HepG2 (cell line): Measurements from ENCODE around the gene SART1. TPM values are rescaled to one million over a fixed set of nuclear protein-coding genes. Genes with fewer than 3 reads are reported as not detected.

Source experiments
- BRD4 ChIP-seq: sonication (generic); formaldehyde crosslinking; IDR thresholded peaks from 2 replicates; pipeline ENCODE4 v1.4.0; 2020; ENCODE audit warnings: missing genetic modification reagents
- CENPT ChIP-seq: sonication (generic); formaldehyde crosslinking; IDR thresholded peaks from 2 replicates; pipeline ENCODE4 v1.8.0; 2022; ENCODE audit warnings: low read depth, mild to moderate bottlenecking, moderate library complexity, missing genetic modification reagents
- DPF2 ChIP-seq: sonication (generic); formaldehyde crosslinking; IDR thresholded peaks from 2 replicates; pipeline ENCODE4 v1.4.0; 2020; ENCODE audit warnings: mild to moderate bottlenecking, low read depth, missing genetic modification reagents, borderline replicate concordance
- GABPA ChIP-seq, 2 experiments: IDR thresholded peaks; 2 replicates each; pipeline ENCODE4 v1.6.1; 2011 to 2016; ENCODE audit warnings: low read depth in 2 of 2, low read length in 1 of 2, missing biosample characterization in 1 of 2, missing genetic modification characterization in 1 of 2
- HCFC1 ChIP-seq: fragments of 150-350 bp; IDR thresholded peaks from 2 replicates; pipeline ENCODE4 v1.6.1; 2014; ENCODE audit warnings: low read depth, low read length
- HDAC1 ChIP-seq: sonication (generic); formaldehyde crosslinking; IDR thresholded peaks from 2 replicates; pipeline ENCODE4 v1.5.1; 2020; ENCODE audit warnings: mild to moderate bottlenecking, missing genetic modification reagents
- HNRNPH1 ChIP-seq: fragments of 200-400 bp; formaldehyde crosslinking; optimal IDR thresholded peaks from 2 replicates; pipeline ENCODE3; 2017; ENCODE audit warnings: mild to moderate bottlenecking, low read depth, low read length
- IRF2 ChIP-seq: IDR thresholded peaks from 2 replicates; pipeline ENCODE4 v1.6.1; 2018; ENCODE audit warnings: missing genetic modification reagents, missing compliant biosample characterization
- NR2F1 ChIP-seq, 2 experiments: fragments of 450-650 bp in 1 of 2; formaldehyde crosslinking in 1 of 2; IDR thresholded peaks; 2 replicates each; pipeline versions ENCODE4 v1.5.0 to v1.6.1; 2016 to 2020; ENCODE audit warnings: mild to moderate bottlenecking in 1 of 2, missing compliant biosample characterization in 1 of 2, missing genetic modification reagents in 1 of 2, moderate library complexity in 1 of 2
- NR2F2 ChIP-seq: IDR thresholded peaks from 2 replicates; pipeline ENCODE4 v1.6.1; 2012; ENCODE audit warnings: low read depth, inconsistent platforms, borderline replicate concordance
- PAF1 ChIP-seq: IDR thresholded peaks from 2 replicates; pipeline ENCODE4 v1.6.1; 2016; ENCODE audit warnings: missing genetic modification reagents, missing compliant biosample characterization
- PCBP2 ChIP-seq: fragments of 200-400 bp; formaldehyde crosslinking; optimal IDR thresholded peaks from 2 replicates; pipeline ENCODE3; 2018; ENCODE audit warnings: low read length, low read depth; ENCODE audit not compliant: poor library complexity, severe bottlenecking
- SP1 ChIP-seq, 2 experiments: fragments of 450-650 bp in 1 of 2; sonication (generic) in 1 of 2; formaldehyde crosslinking in 1 of 2; IDR thresholded peaks; 2 replicates each; pipeline versions ENCODE4 v1.4.0 to v1.6.1; 2016 to 2020; ENCODE audit warnings: missing genetic modification reagents in 1 of 2
- SRY ChIP-seq: sonication (generic); formaldehyde crosslinking; IDR thresholded peaks from 2 replicates; pipeline ENCODE4 v1.8.0; 2022; ENCODE audit warnings: mild to moderate bottlenecking, missing genetic modification reagents
- TAF1 ChIP-seq: sonication (generic); formaldehyde crosslinking; IDR thresholded peaks from 2 replicates; pipeline ENCODE4 v1.4.0; 2020; ENCODE audit warnings: missing genetic modification reagents
- ZIK1 ChIP-seq: sonication (generic); formaldehyde crosslinking; IDR thresholded peaks from 2 replicates; pipeline ENCODE4 v1.5.0; 2020; ENCODE audit warnings: mild to moderate bottlenecking, low read depth, missing genetic modification reagents, borderline replicate concordance
- ZMAT3 ChIP-seq: sonication (generic); formaldehyde crosslinking; conservative IDR thresholded peaks from 2 replicates; pipeline ENCODE4 v1.7.0; 2021; ENCODE audit warnings: missing genetic modification reagents
- ZMYM3 ChIP-seq: sonication (generic); formaldehyde crosslinking; IDR thresholded peaks from 2 replicates; pipeline ENCODE4 v1.5.1; 2020; ENCODE audit warnings: mild to moderate bottlenecking, missing genetic modification reagents
- ZNF224 ChIP-seq: sonication (generic); formaldehyde crosslinking; IDR thresholded peaks from 2 replicates; pipeline ENCODE4 v1.5.0; 2020; ENCODE audit warnings: mild to moderate bottlenecking, missing genetic modification reagents
- ZNF274 ChIP-seq: sonication (generic); formaldehyde crosslinking; IDR thresholded peaks from 2 replicates; pipeline ENCODE4 v1.5.1; 2020; ENCODE audit warnings: mild to moderate bottlenecking, missing genetic modification reagents
- ZNF564 ChIP-seq: sonication (generic); formaldehyde crosslinking; IDR thresholded peaks from 2 replicates; pipeline ENCODE4 v1.8.1; 2023; ENCODE audit warnings: mild to moderate bottlenecking, missing genetic modification reagents
- ZNF619 ChIP-seq: sonication (generic); formaldehyde crosslinking; IDR thresholded peaks from 2 replicates; pipeline ENCODE4 v1.4.0; 2020; ENCODE audit warnings: mild to moderate bottlenecking, missing genetic modification reagents
- ZNF644 ChIP-seq: IDR thresholded peaks from 2 replicates; pipeline ENCODE4 v1.6.1; 2016; ENCODE audit warnings: low read depth
- ZNF841 ChIP-seq: sonication (generic); formaldehyde crosslinking; IDR thresholded peaks from 2 replicates; pipeline ENCODE4 v1.8.1; 2023; ENCODE audit warnings: missing genetic modification reagents, borderline replicate concordance
- ZSCAN25 ChIP-seq: sonication (generic); formaldehyde crosslinking; IDR thresholded peaks from 2 replicates; pipeline ENCODE4 v1.8.0; 2022; ENCODE audit warnings: mild to moderate bottlenecking, missing genetic modification reagents
- polyA plus RNA-seq, 8 experiments: library from polyadenylated mRNA; depleted of rRNA in 3 of 8; stranded (reverse) in 7 of 8; unstranded in 1 of 8; fragments of >200 nt; fragmentation: Illumina TruSeq in 4 of 8; extraction: Trizol in 4 of 8; gene quantifications; 2 replicates each; pipeline versions ENCODE4 v1.2.1 to v1.2.3, GENCODE V29; 2011 to 2016; ENCODE audit warnings: low read depth in 4 of 8, missing spikeins in 1 of 8, mixed read lengths in 1 of 8; ENCODE audit not compliant: insufficient read depth in 1 of 8
- total RNA-seq, 5 experiments: library from RNA; depleted of rRNA; stranded (reverse); fragments of >200 nt; fragmentation: Illumina TruSeq; extraction: Trizol; gene quantifications; 2 replicates each; pipeline ENCODE4 v1.2.3, GENCODE V29; 2016; ENCODE audit warnings: low read depth in 1 of 5
- TF ChIP-seq, protein P1 (sequence below): sonication (generic); formaldehyde crosslinking; IDR thresholded peaks from 2 replicates; pipeline ENCODE4 v1.4.0; 2020; ENCODE audit warnings: missing genetic modification reagents
- TF ChIP-seq, protein P2 (sequence below): sonication (generic); formaldehyde crosslinking; IDR thresholded peaks from 2 replicates; pipeline ENCODE4 v1.4.0; 2020; ENCODE audit warnings: mild to moderate bottlenecking, missing genetic modification reagents
- TF ChIP-seq, protein P3 (sequence below): sonication (generic); formaldehyde crosslinking; IDR thresholded peaks from 2 replicates; pipeline ENCODE4 v1.8.0; 2022; ENCODE audit warnings: low read depth, missing genetic modification reagents

SART1 gene
- total and polyA plus RNA-seq, 2 of the 13 experiments (the other 11 are each of a cell fraction or from before 2014, with no cell fraction given) = 11.3 to 22.5 TPM

DNA sequence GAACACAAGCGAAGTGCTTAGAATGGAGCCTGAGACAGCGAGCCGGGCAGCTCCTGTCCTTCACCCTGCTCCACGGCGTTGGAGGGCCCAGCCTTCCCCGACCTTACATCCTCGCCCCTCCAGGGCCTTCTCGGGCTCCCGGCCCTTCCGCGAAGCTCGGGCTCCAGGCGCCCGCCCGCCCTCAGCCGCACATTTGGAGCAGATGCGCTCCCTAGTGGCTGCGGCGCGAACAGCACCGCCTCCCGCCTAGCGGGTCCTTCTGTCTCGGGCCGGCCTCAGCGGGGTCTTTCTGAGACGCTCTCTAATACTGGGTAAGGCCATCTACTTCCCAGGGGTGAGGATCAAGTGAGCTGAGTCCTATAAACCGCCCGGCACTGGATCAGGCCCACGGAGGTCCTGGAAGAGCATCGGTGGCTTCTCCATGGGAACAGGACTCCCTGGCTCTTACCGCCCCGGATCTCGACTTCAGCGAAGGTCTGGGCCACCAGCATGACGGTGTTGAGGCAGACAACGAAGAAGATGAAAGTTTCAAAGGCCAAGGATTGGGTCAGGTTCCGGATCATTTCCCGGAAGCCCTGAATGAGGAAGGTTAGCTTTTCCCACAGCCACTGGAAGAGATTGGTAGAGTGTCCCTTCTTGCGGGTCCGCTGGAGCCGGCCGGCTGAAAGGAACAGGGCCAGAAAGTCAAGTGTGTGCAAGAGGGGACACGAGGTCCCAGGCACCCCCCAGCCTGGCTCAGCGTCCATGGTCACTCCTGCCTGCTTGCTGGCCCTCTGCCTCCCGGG is 61.1 kb downstream of the SART1 start (continued):
- TF ChIP-seq ZNF564 (no peak), NR2F1 (CRISPR knock-in tag; IDR thresholded peaks at IDR 0.05) (no peak), ZNF224 (peak; percentile 11; the same call in 1 of the 2 replicates), GABPA (IDR thresholded peaks at IDR 0.05; ENCODE audit: low read depth, low read length) (no peak; the same call in 1 of the 2 replicates), GABPA (CRISPR knock-in tag; IDR thresholded peaks at IDR 0.05; ENCODE audit: low read depth) (no peak; the same call in 1 of the 2 replicates), HDAC1 (CRISPR knock-in tag) (no peak), ZNF644 (no peak), ZNF274 (0 out of 2 replicates have a peak, but pooled peaks have one; percentile 48), HCFC1 (no peak), ZNF619 (CRISPR knock-in tag) (no peak), SRY (CRISPR knock-in tag) (no peak; the same call in 1 of the 2 replicates), BRD4 (CRISPR knock-in tag) (no peak), PAF1 (no peak), ZNF841 (CRISPR knock-in tag) (no peak), ZMYM3 (no peak), ZMAT3 (CRISPR knock-in tag) (no peak), TAF1 (CRISPR knock-in tag) (no peak), ZIK1 (CRISPR knock-in tag) (no peak), ZSCAN25 (no peak), SP1 (IDR thresholded peaks at IDR 0.05) (no peak), SP1 (CRISPR knock-in tag; IDR thresholded peaks at IDR 0.05) (peak; percentile 33; the same call in 1 of the 2 replicates), PCBP2 (no peak), DPF2 (no peak), NR2F2 (no peak), HNRNPH1 (no peak), CENPT (CRISPR knock-in tag) (no peak), IRF2 (CRISPR knock-in tag) (0 out of 2 replicates have a peak, but pooled peaks have one; percentile 23)
- TF ChIP-seq, protein P1, sequence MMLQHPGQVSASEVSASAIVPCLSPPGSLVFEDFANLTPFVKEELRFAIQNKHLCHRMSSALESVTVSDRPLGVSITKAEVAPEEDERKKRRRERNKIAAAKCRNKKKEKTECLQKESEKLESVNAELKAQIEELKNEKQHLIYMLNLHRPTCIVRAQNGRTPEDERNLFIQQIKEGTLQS (CRISPR knock-in tag) = no peak
- TF ChIP-seq, protein P2, sequence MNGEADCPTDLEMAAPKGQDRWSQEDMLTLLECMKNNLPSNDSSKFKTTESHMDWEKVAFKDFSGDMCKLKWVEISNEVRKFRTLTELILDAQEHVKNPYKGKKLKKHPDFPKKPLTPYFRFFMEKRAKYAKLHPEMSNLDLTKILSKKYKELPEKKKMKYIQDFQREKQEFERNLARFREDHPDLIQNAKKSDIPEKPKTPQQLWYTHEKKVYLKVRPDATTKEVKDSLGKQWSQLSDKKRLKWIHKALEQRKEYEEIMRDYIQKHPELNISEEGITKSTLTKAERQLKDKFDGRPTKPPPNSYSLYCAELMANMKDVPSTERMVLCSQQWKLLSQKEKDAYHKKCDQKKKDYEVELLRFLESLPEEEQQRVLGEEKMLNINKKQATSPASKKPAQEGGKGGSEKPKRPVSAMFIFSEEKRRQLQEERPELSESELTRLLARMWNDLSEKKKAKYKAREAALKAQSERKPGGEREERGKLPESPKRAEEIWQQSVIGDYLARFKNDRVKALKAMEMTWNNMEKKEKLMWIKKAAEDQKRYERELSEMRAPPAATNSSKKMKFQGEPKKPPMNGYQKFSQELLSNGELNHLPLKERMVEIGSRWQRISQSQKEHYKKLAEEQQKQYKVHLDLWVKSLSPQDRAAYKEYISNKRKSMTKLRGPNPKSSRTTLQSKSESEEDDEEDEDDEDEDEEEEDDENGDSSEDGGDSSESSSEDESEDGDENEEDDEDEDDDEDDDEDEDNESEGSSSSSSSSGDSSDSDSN (CRISPR knock-in tag) = peak; percentile 55
- TF ChIP-seq, protein P3, sequence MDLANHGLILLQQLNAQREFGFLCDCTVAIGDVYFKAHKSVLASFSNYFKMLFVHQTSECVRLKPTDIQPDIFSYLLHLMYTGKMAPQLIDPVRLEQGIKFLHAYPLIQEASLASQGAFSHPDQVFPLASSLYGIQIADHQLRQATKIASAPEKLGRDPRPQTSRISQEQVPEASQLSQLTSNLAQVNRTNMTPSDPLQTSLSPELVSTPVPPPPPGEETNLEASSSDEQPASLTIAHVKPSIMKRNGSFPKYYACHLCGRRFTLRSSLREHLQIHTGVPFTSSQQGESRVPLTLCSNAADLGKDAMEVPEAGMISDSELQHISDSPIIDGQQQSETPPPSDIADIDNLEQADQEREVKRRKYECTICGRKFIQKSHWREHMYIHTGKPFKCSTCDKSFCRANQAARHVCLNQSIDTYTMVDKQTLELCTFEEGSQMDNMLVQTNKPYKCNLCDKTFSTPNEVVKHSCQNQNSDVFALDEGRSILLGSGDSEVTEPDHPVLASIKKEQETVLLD (CRISPR knock-in tag) = no peak
